NK-92 treated with Interleukin-12 subunit alpha and Interleukin-12 subunit beta, amount 100 ng/mL, for 24 hours (cell line): ENCODE results near the gene SCYL1.

Experiments used
- DNase-seq: peaks from one replicate; lab custom pipeline; 2025; lab: John Stamatoyannopoulos, UW

The SCYL1 gene

GRCh38 chr11:65537296-65537597, 12.4 kb downstream of the SCYL1 start:
- DNase-seq = no peak

DNA sequence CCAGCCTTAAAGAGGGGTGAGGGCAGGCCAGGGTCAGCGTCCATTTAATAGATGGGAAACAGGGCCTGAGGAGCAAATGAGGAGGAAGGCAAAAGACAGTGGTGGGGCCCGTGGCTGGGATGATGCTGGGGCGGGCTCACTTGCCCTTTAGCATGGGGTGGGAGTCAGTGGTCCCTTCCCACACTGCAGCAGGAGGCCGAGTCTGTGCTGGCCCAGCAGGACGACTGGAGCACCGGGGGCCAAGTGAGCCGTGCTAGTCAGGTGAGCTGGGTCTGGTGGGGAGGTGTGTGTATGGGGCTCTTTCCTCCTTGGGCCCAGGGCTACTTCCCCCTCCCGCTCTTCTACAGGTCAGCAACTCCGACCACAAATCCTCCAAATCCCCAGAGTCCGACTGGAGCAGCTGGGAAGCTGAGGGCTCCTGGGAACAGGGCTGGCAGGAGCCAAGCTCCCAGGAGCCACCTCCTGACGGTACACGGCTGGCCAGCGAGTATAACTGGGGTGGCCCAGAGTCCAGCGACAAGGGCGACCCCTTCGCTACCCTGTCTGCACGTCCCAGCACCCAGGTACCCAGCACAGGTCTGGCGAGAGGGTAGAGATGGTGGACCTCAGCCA, 12.8 kb downstream of the SCYL1 start:
- no peak for DNase-seq

- DNase-seq = no peak
These were observed 13.5 kb downstream of the SCYL1 start for GRCh38 chr11:65538232-65538914.

DNA sequence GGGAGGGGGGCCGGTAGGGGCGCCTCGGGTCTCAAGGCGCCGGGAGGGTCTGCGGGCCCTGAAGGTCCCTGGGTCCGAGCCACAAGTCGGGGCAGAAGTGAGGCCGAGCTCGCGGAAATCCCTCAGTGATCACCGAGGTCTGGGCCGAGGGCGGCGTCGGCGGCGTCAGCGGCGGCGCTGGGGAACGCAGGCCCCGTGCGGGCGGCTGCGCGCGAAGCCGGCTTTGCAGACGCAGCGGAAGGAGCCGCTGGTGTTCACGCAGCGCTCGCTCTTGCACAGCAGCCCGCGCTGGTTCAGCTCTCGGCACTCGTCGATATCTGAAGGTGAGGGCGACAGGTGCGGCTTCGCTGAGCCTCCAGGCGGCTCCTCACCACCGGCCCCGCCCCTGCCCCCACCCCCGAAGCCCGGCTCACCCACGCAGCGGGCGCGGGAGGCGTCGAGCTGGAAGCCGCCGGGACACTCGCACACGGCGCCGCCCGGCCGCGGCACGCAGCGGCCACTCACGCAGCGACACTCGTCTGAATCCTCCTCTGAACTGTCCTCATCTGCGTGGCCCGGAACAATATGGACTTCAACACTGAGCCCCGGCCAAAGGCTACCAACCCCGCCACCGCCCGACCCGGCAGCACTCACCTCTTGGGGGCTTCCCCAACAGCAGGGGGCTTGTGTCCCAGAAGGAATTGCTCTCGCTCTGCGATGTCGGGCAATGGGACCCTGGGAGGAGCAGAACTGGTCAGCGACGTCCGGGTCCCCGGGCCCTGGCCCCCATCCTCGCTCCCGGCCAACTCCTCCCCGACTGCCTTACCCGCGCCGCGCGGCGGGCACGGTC, 14.2 kb downstream of the SCYL1 start:
- no peak for DNase-seq

GRCh38 chr11:65539744-65540289, 14.9 kb downstream of the SCYL1 start:
- no peak for DNase-seq

- DNase-seq = peak; percentile 69
These were observed 15.6 kb downstream of the SCYL1 start for GRCh38 chr11:65540290-65541092.

- DNase-seq = no peak
These were observed 16.5 kb downstream of the SCYL1 start for GRCh38 chr11:65541093-65541982.

DNA sequence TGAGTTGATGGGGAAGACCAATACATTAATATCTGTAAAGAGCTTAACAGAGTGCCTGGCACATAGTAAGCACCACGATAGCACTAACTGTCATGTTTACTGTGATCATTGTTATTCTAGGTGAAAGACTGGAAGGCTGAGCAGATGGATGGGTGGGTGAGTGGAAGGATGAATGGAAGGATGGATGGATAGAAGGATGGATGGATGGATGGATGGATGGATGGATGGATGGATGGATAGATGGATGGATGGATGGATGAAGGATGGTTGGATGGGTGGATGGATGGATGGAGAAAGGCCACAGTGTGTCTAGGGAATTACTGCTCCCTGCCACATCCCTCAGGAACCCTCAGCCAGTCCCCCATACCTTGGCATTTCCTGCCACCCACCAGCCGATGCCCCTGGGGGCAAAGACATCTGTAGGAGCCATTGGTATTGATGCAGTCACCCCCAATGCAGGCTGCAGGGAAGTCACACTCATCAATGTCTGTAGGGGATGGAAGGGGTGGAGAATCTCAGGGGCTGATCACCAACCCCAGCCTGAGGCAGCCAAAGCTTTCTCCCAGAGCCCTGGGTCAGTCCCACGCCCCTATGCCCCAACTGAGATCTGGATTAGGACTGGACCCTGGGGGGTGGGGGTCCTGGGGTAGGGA, 18.0 kb downstream of the SCYL1 start:
- no peak for DNase-seq

GRCh38 chr11:65545853-65546216, 21.0 kb downstream of the SCYL1 start:
- DNase-seq = no peak

DNA sequence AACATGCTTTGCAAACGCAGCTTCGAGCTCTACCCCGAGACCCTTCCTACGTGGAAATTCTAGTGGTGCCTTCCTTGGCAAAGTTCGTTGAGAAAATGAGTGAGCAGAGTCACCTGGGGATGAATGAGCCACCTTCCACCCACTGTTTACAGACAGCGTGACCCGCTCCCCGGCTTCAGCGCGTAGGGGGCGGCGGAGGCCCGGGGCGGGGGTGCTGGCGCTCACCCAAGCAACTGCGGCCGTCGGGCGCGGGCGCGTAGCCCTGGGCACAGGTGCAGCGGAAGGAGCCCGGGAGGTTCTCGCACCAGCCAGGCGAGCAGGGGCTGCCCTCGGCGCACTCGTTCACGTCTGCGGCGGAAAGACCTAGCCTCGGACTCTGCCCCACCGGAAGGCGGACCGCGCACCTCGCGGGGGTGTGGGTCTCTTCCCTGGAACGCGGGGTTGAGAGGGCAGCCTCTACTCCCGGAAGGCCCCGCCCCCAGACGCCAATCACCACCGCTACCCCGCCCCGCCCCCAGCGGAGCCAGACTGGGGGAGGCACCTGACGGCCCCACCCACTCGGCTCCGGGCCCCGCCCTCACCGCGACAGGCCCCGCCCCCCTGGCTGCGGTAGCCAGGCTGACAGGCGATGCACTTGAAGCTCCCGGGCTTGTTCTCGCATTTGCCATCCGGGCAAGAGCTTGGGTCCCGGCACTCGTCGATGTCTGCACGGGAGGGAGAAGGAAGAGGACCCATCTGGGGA, 21.5 kb downstream of the SCYL1 start:
- DNase-seq = peak; percentile 84

- DNase-seq = no peak
These were observed 22.7 kb downstream of the SCYL1 start for GRCh38 chr11:65547446-65548125.

DNA sequence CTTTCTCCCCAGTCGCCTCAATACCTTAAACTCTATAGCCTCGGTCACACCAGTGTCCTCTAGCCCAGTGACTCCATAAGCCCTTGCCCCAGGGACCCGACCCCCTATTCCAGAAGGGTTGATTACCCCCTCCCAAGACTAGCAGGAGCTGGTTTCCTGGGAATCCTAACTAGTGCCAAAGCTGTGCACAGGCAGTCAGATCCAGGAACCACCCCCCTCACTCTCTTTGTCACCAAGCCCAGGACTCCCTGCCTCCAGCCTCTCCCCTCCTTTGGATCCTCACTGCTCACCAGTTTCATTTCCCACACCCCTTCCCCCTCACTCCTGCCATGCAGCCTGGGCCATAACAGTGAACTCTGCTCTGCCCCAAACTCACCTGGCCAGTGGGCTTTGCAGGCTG, 23.5 kb downstream of the SCYL1 start:
- no peak for DNase-seq

GRCh38 chr11:65549096-65549495, 24.2 kb downstream of the SCYL1 start:
- DNase-seq = no peak

DNA sequence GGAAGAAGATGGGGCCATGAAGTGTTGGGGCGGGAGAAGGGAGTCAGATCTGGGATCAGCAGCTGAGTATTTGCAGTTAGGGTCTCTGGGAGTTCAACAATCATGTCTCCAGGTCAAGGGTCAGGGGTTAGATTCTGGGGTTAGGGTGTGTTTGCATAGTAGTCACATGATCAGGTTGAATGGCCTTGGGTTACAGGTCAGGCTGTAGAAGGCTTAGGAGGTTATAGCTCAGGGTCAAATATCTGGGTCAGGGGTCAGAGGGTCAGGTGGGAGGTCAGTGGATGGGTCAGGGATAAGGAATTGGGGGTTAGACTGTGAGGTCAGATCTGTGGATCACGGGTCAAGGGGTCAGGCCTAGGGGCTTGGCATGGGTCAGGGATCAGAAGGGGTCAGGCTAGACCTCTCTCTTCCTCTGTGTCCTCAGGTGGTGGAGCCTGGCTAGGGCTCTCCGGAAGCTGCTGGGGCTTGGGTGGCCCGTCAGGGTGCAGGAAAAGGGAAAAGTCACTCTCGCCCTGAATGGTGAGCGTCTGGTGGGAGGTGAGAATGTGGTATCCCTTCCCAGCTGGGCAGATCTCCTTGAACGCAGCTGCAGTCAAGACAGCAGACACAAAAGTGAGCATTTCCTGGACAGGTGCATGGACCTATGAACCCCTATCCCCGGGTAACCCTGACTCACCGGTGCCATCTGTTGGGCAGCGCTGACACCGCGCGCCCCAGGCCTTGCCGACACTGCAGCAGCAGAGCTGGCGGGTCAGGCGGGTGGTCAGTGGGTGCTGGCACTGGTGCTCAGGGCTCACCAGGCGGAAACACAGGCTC, 26.9 kb downstream of the SCYL1 start:
- peak; percentile 57 for DNase-seq

DNA sequence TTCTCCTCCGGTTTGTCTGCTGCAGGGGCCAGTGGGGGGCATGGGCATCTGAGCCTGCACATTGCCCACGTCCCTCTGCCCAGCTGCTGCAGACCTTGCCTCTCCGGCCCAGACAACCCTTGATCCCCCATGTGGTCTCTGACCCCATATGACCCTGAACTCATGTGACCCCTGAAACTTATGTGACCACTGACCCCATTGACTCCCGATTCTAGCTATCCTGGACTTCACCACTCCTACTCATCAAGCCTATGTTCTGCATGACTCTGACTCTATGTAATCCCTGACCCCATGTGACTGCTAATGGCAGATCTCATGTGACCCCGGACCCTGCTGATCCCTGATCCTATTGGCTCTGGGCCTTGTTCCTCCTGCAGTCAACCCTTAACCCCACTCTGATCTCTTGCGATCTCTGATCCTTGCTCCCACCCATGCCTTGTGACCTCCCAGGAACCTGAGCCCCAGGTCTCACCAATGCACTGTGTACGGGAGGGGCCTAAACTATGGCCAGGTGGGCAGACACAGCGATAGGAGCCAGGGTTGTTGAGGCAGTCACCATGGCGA, 27.6 kb downstream of the SCYL1 start:
- no peak for DNase-seq

GRCh38 chr11:65553301-65554001, 28.6 kb downstream of the SCYL1 start:
- DNase-seq = no peak

- no peak for DNase-seq
These were observed 29.4 kb downstream of the SCYL1 start for GRCh38 chr11:65554057-65554818.
